GM23338 (cell line): ENCODE data around the gene BLACAT1.

Experiments used
- ETS1 ChIP-seq: IDR thresholded peaks from 2 replicates; pipeline ENCODE4 v1.6.1; 2016; ENCODE audit warnings: antibody characterized with exemption
- EZH2 ChIP-seq: fragments of 200-600 bp; sonication (generic); IDR thresholded peaks from one replicate; pipeline ENCODE4 v1.8.0; 2017; ENCODE audit warnings: antibody characterized with exemption, mild to moderate bottlenecking, low read depth; ENCODE audit not compliant: unreplicated experiment
- EZH2phosphoT487 ChIP-seq: fragments of 200-600 bp; sonication (generic); IDR thresholded peaks from one replicate; pipeline ENCODE4 v1.8.1; 2018; ENCODE audit warnings: antibody characterized with exemption; ENCODE audit not compliant: unreplicated experiment
- JUNB ChIP-seq: IDR thresholded peaks from one replicate; pipeline ENCODE4 v1.6.1; 2016; ENCODE audit warnings: antibody characterized with exemption; ENCODE audit not compliant: unreplicated experiment
- NANOG ChIP-seq: IDR thresholded peaks from 2 replicates; pipeline ENCODE4 v1.6.1; 2016; ENCODE audit warnings: antibody characterized with exemption, borderline replicate concordance
- POLR2AphosphoS5 ChIP-seq: IDR thresholded peaks from 2 replicates; pipeline ENCODE4 v1.6.1; 2016; ENCODE audit warnings: antibody characterized with exemption, low read depth
- ZNF114 ChIP-seq: fragments of 250-450 bp; sonication (Bioruptor Pico); IDR thresholded peaks from 2 replicates; pipeline ENCODE4 v1.5.0; 2020; ENCODE audit warnings: mild to moderate bottlenecking, moderate library complexity
- TF ChIP-seq, protein P1 (sequence below), 2 experiments: fragments of 200-600 bp in 1 of 2; sonication (generic) in 1 of 2; conservative IDR thresholded peaks; 2 replicates each; pipeline versions ENCODE4 v1.5.1 to v1.6.1; 2016 to 2017; ENCODE audit warnings: antibody characterized with exemption in 2 of 2, low read depth in 2 of 2, mild to moderate bottlenecking in 2 of 2, moderate library complexity in 1 of 2
- TF ChIP-seq, protein P2 (sequence below): IDR thresholded peaks from one replicate; pipeline ENCODE4 v1.6.1; 2018; ENCODE audit warnings: antibody characterized with exemption; ENCODE audit not compliant: unreplicated experiment

DNA sequence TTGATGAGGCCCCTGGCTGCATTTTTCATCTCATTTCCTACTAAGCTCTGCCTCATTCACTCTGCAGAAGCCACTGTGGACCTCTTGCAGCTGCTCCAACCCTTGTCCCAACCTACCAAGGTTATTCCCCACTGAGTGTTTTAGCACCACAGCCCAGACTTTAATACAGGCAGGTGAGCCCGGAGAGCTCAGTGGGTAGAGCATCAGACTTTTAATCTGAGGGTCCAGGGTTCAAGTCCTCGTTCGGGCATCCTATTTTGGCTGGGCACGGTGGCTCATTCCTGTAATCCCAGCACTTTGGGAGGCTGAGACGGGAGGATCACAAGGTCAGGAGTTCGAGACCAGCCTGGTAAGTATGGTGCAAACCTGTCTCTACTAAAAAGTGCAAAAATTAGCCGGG lies 18.1 kb upstream of the BLACAT1 start:
- TF ChIP-seq EZH2, result no peak
- TF ChIP-seq, protein P1, sequence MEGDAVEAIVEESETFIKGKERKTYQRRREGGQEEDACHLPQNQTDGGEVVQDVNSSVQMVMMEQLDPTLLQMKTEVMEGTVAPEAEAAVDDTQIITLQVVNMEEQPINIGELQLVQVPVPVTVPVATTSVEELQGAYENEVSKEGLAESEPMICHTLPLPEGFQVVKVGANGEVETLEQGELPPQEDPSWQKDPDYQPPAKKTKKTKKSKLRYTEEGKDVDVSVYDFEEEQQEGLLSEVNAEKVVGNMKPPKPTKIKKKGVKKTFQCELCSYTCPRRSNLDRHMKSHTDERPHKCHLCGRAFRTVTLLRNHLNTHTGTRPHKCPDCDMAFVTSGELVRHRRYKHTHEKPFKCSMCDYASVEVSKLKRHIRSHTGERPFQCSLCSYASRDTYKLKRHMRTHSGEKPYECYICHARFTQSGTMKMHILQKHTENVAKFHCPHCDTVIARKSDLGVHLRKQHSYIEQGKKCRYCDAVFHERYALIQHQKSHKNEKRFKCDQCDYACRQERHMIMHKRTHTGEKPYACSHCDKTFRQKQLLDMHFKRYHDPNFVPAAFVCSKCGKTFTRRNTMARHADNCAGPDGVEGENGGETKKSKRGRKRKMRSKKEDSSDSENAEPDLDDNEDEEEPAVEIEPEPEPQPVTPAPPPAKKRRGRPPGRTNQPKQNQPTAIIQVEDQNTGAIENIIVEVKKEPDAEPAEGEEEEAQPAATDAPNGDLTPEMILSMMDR (conservative IDR thresholded peaks at IDR 0.05; ENCODE audit: low read depth in 2 of 2), result no peak
- no peak for TF ChIP-seq NANOG
- no peak for TF ChIP-seq EZH2phosphoT487
- TF ChIP-seq JUNB, result no peak
- no peak for TF ChIP-seq POLR2AphosphoS5
- TF ChIP-seq, protein P2, sequence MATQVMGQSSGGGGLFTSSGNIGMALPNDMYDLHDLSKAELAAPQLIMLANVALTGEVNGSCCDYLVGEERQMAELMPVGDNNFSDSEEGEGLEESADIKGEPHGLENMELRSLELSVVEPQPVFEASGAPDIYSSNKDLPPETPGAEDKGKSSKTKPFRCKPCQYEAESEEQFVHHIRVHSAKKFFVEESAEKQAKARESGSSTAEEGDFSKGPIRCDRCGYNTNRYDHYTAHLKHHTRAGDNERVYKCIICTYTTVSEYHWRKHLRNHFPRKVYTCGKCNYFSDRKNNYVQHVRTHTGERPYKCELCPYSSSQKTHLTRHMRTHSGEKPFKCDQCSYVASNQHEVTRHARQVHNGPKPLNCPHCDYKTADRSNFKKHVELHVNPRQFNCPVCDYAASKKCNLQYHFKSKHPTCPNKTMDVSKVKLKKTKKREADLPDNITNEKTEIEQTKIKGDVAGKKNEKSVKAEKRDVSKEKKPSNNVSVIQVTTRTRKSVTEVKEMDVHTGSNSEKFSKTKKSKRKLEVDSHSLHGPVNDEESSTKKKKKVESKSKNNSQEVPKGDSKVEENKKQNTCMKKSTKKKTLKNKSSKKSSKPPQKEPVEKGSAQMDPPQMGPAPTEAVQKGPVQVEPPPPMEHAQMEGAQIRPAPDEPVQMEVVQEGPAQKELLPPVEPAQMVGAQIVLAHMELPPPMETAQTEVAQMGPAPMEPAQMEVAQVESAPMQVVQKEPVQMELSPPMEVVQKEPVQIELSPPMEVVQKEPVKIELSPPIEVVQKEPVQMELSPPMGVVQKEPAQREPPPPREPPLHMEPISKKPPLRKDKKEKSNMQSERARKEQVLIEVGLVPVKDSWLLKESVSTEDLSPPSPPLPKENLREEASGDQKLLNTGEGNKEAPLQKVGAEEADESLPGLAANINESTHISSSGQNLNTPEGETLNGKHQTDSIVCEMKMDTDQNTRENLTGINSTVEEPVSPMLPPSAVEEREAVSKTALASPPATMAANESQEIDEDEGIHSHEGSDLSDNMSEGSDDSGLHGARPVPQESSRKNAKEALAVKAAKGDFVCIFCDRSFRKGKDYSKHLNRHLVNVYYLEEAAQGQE, result no peak
- TF ChIP-seq ZNF114 (CRISPR knock-in tag), result no peak
- no peak for TF ChIP-seq ETS1
